ENCODE results near the gene MBNL2. TPM values are rescaled to one million over a fixed set of nuclear protein-coding genes. Genes with fewer than 3 reads are reported as not detected.

MBNL2 gene
- total and polyA plus RNA-seq, 2 experiments from 2014 or later, result 46.7 to 79.5 TPM

DNA sequence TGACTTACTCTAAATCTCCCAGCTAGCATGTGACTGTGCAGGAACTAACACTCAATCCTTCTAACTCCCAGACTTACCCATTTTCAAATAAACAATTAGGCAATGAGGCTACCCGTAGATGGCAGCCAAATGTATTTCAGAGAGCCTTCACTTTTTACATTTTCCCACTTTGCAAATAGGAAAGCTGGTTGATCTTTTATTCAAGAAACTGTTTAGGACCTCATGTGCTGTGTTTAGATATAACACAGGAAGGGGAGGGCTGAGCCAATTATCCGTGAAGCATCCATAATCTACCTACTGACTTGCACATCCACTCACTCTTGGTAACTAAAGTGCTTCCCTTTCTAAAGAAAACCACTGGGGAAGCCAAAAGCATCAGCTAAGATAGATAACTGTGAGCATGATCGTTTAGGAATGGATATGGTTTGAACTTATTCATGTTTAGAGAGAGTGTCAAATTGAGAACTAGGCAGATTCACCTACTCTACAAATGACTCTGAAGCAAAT, 33.4 kb downstream of the MBNL2 start:
- TF ChIP-seq EZH2 (IDR thresholded peaks at IDR 0.05; ENCODE audit: insufficient read depth, poor library complexity, severe bottlenecking) (no peak), EZH2phosphoT487 (IDR thresholded peaks at IDR 0.05; ENCODE audit: insufficient read depth, low read depth) (no peak)
- Histone ChIP-seq H3K9me2 (ENCODE audit: insufficient read depth) (no peaks in the 10 kb centered on the region), H3K9ac (peak overlapping the region; percentile 78), H3K4me1 (ENCODE audit: insufficient read depth) (peaks cover 71% of the 10 kb centered on the region), H3K27ac (peak overlapping the region; percentile 98), H3K36me3 (ENCODE audit: low read depth) (no peaks in the 10 kb centered on the region), H3K4me3 (no peak overlapping the region), H3F3A (ENCODE audit: insufficient read depth) (peaks cover 68% of the 10 kb centered on the region), H2AFZ (no peak overlapping the region), H3K27me3 (replicated peaks; ENCODE audit: insufficient read depth) (no peaks in the 10 kb centered on the region), H4K20me1 (ENCODE audit: insufficient read depth) (no peaks in the 10 kb centered on the region), H3K4me2 (ENCODE audit: unreplicated experiment) (peak overlapping the region; percentile 69), H3K9me3 (ENCODE audit: low read depth) (no peaks in the 10 kb centered on the region), H3K79me2 (ENCODE audit: insufficient read depth) (peaks cover 83% of the 10 kb centered on the region)
- DNase-seq, result no peak
- whole genome bisulfite sequencing, 2 experiments (ENCODE audit: low coverage in 1 of 2, low lambda C conversion rate in 2 of 2, missing lambda C conversion rate in 2 of 2), result 81 to 87% methylated on average over 3 of the region's 3 CpGs
- in situ Hi-C loops (cut with MboI), result no loop called here

- H3K27me3 ChIP-seq (replicated peaks; ENCODE audit: insufficient read depth), result no peaks in the 10 kb centered on the region
- H3K79me2 ChIP-seq (ENCODE audit: insufficient read depth), result peaks cover 83% of the 10 kb centered on the region
- H3K4me3 ChIP-seq, result peak overlapping the region; percentile 21; the same call in 1 of the 2 replicates
- no peak overlapping the region for H2AFZ ChIP-seq
- peak overlapping the region; percentile 69 for H3K4me2 ChIP-seq (ENCODE audit: unreplicated experiment)
- H3K27ac ChIP-seq, result peak overlapping the region; percentile 98
- peaks cover 61% of the 10 kb centered on the region for H3F3A ChIP-seq (ENCODE audit: insufficient read depth)
- WGBS, 2 experiments (ENCODE audit: low coverage in 1 of 2, low lambda C conversion rate in 2 of 2, missing lambda C conversion rate in 2 of 2), result 13 to 14% methylated on average over 5 of the region's 5 CpGs
- in situ Hi-C loops (cut with MboI), result no loop called here
- H3K9me3 ChIP-seq (ENCODE audit: low read depth), result no peaks in the 10 kb centered on the region
- no peaks in the 10 kb centered on the region for H3K9me2 ChIP-seq (ENCODE audit: insufficient read depth)
- DNase-seq, result peak; percentile 93
- no peaks in the 10 kb centered on the region for H3K36me3 ChIP-seq (ENCODE audit: low read depth)
- peak overlapping the region; percentile 78 for H3K9ac ChIP-seq
- TF ChIP-seq EZH2phosphoT487 (IDR thresholded peaks at IDR 0.05; ENCODE audit: insufficient read depth, low read depth) (no peak), EZH2 (IDR thresholded peaks at IDR 0.05; ENCODE audit: insufficient read depth, poor library complexity, severe bottlenecking) (no peak)
- no peaks in the 10 kb centered on the region for H4K20me1 ChIP-seq (ENCODE audit: insufficient read depth)
- H3K4me1 ChIP-seq (ENCODE audit: insufficient read depth), result peaks cover 66% of the 10 kb centered on the region
These were observed 34.2 kb downstream of the MBNL2 start for GRCh38 chr13:97256343-97256783.

GRCh38 chr13:97257228-97257755, 35.2 kb downstream of the MBNL2 start:
- Histone ChIP-seq H3K27me3 (replicated peaks; ENCODE audit: insufficient read depth) (no peaks in the 10 kb centered on the region), H3K9me3 (ENCODE audit: low read depth) (no peaks in the 10 kb centered on the region), H3K9ac (peak overlapping the region; percentile 78), H3K4me2 (ENCODE audit: unreplicated experiment) (peak overlapping the region; percentile 69), H3K4me1 (ENCODE audit: insufficient read depth) (peaks cover 66% of the 10 kb centered on the region), H3K4me3 (peak overlapping the region; percentile 44), H4K20me1 (ENCODE audit: insufficient read depth) (no peaks in the 10 kb centered on the region), H3F3A (ENCODE audit: insufficient read depth) (peaks cover 60% of the 10 kb centered on the region), H3K79me2 (ENCODE audit: insufficient read depth) (peaks cover 83% of the 10 kb centered on the region), H3K36me3 (ENCODE audit: low read depth) (no peaks in the 10 kb centered on the region), H2AFZ (no peak overlapping the region), H3K9me2 (ENCODE audit: insufficient read depth) (no peaks in the 10 kb centered on the region), H3K27ac (peak overlapping the region; percentile 98)
- DNase-seq, result no peak
- TF ChIP-seq EZH2 (IDR thresholded peaks at IDR 0.05; ENCODE audit: insufficient read depth, poor library complexity, severe bottlenecking) (no peak), EZH2phosphoT487 (IDR thresholded peaks at IDR 0.05; ENCODE audit: insufficient read depth, low read depth) (no peak)
- WGBS, 2 experiments (ENCODE audit: low coverage in 1 of 2, low lambda C conversion rate in 2 of 2, missing lambda C conversion rate in 2 of 2), result 88 to 93% methylated on average over 6 of the region's 6 CpGs
- in situ Hi-C loops (cut with MboI), result no loop called here

- H3K27me3 ChIP-seq (replicated peaks; ENCODE audit: insufficient read depth), result no peaks in the 10 kb centered on the region
- peak overlapping the region; percentile 78 for H3K9ac ChIP-seq
- peaks cover 66% of the 10 kb centered on the region for H3K4me1 ChIP-seq (ENCODE audit: insufficient read depth)
- peaks cover 60% of the 10 kb centered on the region for H3F3A ChIP-seq (ENCODE audit: insufficient read depth)
- H3K27ac ChIP-seq, result peak overlapping the region; percentile 98
- H3K9me2 ChIP-seq (ENCODE audit: insufficient read depth), result no peaks in the 10 kb centered on the region
- H3K79me2 ChIP-seq (ENCODE audit: insufficient read depth), result peaks cover 84% of the 10 kb centered on the region
- H4K20me1 ChIP-seq (ENCODE audit: insufficient read depth), result no peaks in the 10 kb centered on the region
- H3K4me3 ChIP-seq, result peak overlapping the region; percentile 44
- no peak for TF ChIP-seq EZH2phosphoT487 (IDR thresholded peaks at IDR 0.05; ENCODE audit: insufficient read depth, low read depth)
- TF ChIP-seq EZH2 (IDR thresholded peaks at IDR 0.05; ENCODE audit: insufficient read depth, poor library complexity, severe bottlenecking), result no peak
- in situ Hi-C loops (cut with MboI), result no loop called here
- H2AFZ ChIP-seq, result no peak overlapping the region
- H3K9me3 ChIP-seq (ENCODE audit: low read depth), result no peaks in the 10 kb centered on the region
- 36% methylated on average over 13 of the region's 13 CpGs for WGBS, 2 experiments (ENCODE audit: low coverage in 1 of 2, low lambda C conversion rate in 2 of 2, missing lambda C conversion rate in 2 of 2)
- peak overlapping the region; percentile 69 for H3K4me2 ChIP-seq (ENCODE audit: unreplicated experiment)
- H3K36me3 ChIP-seq (ENCODE audit: low read depth), result no peaks in the 10 kb centered on the region
- DNase-seq, result peak; percentile 91
These were observed 36.0 kb downstream of the MBNL2 start for GRCh38 chr13:97257800-97258799.
